ENCODE results near the gene MRRF.
"Not testable (repeated sequence)": the region's sequence is repeated elsewhere in the genome, so short reads cannot be mapped to it uniquely, and the experiment has no call there.

Gene MRRF

DNA sequence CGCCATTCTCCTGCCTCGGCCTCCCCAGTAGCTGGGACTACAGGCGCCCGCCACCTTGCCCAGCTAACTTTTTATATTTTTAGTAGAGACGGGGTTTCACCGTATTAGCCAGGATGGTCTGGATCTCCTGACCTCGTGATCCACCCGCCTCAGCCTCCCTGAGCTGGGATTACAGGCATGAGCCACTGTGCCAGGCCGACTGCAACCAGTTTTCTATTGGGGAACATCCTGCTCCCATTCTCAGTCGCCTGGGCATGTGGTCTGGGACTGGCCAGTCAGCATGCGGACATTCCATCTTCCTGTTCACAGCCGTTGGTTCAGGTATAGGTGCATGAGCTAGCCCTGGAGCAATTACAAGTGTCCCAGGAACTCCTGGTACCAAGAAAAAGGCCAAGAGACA is 98.4 kb downstream of the MRRF start:
- not testable (repeated sequence) for DNase-seq

DNA sequence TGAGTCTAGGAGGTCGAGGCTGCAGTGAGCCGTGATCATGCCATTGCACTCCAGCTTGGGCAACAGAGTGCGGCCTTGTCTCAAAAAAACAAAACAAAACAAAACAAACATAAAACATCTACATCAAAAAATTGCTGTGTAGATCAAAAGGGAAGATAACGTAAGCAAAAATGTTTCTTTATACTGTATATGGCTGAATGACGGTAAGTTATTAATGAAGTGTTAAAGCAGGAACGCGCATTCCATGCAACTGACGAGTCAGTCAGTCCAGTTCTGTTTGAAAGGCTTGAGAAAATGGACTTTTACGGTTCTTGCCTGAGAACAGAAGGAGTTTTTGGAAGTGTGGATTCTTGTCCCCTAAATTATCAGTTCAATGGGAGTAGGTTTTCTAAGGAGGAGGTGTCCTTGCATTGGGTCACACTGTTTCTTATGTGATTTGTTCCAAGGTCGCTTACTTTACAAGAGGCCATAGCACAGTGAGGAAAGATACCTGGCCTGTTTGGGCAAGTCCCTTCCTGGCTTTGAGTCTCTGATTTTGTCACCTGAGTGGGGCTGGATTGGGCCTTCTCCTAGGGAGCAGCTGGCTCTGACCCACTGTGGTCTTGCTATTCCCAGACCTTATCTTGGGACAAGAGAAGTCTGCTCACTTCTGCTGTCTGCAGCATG is 99.6 kb downstream of the MRRF start:
- DNase-seq: no peak

DNA sequence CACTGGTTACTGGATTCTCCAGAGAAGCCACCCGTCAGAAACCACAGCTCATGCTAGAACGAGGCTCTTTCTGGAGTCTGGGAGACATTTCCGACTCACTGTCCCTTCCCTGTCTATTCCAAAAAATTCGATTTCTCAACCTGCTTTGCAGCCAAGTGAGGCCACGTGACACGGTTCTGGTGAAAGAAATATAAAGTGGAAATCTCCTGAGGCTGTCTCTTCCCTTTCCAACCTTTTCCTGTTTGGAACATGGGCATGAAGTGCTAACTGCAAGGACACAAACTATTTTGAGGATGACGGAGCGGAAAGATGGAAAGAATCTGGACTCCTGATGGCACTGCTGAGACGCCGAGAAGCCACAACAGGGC is 100.1 kb downstream of the MRRF start:
- no peak for DNase-seq

DNA sequence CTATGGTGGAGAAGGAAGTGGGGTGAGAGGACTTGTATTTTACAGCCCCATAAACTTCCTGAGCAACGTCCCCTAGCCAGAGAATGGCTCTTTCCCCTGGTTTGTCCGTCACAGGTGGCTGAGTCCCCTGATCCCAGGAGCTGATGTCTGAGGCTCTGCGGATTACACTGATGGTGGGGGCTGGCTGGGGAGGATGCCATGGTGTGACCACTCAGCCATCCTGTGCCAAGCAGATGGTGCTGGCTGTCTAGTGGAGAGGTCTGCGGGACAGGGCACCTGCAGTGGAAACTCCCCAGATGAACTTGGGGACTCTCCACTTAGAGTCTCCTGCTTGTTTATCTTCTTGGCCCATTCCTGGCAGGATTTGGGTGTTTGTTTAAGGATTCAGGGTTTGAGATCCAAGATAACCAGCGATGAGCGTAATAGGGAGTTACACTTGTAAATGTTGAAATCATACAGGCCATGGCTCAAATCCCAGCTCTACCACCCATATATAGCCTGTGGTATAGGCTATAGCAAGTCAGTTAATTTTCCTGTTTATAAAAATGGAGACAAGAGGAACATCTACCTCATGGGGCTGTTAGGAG is 101.5 kb downstream of the MRRF start:
- no peak for DNase-seq

DNA sequence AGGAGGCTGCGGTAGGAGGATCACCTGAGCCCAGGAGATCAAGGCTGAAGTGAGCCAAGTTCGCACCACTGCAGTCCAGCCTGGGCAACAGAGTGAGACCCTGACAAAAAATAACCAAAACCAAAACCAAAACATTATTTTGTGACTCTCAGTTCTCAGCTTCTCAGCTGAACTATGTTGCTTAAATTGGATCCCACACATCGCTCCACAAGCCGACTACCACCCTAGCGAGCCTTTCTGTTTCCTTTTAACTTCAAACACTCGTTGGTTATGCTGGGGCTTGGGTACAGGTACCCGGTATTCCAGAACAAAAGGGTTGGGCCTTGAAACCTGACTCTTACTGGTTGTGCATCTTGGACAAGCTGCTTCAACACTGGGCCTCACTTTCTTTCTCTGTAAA is 102.4 kb downstream of the MRRF start:
- DNase-seq: no peak

DNA sequence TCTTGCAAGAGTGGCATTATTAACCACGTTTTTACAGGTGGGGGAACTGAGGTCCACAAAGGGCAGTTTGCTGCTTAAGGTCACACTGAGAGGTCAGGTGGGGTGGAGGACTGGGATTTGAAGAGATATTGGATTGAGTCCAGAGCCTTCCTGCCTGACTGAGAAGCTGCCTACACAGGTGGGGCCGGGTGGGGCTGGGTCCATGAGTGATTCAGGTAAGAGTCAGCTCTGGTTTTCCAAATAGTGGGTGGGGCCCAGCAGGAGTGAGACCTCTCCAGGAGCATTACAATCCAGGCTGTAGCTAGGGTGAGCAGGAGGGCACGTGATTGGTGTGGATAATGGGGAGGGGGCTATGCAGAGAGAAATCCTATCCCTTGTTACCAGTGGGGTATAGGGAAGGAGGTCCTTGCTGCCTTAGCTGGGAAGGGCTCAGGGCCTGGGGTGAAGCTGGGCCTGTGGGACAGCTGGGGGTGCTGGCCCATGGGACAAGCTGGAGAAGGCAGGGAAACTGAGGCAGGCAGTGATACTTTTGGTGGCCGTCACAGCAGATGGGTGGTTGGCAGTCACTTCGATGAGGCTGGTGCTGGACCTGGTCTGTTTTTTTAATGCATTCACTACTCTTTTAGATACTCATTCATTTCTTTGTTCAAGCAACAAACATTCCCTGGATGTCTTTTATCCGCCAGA is 103.2 kb downstream of the MRRF start:
- DNase-seq: no peak

DNA sequence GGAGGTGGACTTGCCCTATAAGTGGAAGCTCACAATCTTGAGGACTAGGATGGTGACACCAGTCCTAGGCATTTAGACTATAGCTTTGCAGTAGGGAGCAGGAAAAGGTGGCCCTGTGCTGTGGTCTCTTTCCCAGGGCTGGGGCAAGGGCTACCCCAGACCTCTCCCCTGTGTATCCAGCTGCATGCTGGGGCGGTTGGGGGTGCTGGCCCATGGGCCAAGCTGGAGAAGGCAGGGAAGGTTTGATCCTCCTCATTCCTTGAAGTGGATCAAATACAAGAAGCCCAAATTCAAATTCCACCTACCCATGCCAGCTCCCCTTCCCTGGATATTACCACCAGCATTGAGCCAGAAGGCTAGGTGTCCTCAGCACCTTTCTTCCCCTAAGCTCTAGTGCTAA is 104.0 kb downstream of the MRRF start:
- no peak for DNase-seq

DNA sequence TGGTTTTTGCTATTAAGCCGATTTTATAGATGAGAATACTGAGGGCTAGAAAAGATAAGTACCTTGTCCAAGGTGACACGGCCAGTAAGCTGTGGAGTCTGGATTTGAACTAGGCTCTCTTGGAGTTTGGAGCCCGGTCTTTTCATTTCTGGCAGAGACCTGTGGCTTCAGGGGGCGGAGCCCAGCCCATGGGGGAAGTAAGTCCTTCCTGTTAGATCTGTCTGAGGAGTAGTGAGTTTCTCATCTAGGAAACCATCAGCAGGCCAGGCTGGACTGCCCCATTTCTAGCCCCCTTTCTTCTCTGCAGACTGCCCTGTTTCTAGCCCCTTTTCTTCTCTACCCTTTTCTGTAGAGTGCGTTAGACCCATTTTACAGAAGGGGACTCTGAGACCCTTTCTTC is 105.6 kb downstream of the MRRF start:
- no peak for DNase-seq

DNA sequence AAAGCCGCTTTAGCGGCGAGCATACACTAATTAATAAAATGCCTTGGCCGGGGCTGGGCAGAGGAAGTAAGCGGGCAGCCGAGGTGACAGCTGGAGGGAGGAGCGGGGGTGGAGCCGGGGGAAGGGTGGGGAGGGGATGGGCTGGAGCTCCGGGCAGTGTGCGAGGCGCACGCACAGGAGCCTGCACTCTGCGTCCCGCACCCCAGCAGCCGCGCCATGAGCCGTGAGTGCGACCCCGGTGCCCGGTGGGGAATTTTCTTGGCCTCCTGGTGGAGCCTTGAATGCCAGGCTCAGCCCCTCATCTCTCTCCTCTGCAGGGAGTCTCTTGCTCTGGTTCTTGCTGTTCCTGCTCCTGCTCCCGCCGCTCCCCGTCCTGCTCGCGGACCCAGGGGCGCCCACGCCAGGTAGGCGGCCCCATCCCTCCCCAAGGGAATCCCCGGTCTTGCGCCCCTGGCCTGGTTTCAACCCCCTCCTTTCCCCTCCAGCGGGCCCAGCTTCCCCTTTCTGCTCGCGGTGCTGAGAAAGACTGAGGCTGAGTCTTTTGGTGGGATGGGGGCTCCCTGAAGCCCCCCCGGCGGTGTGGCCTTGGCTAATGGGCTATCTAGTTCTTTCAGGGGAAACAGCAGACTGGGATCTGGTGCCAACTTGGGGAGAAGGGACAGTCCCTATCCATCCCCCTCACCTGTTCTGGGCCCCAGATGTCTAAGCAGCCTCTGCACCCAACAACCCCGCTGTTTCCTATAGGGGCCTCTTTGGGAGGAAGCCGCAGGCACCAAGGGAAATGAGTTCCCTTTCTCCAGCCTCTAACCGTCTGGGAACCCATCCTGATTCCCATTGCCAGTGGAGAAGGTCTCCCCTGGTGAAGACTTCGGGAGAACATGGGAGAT is 106.4 kb downstream of the MRRF start, which contains the start of gene PTGS1:
Gene PTGS1 (plus strand): TSS at position 156 of the 887 bp plus-strand sequence. CDS start 61 bp downstream, at position 217.
- peak; percentile 26 for DNase-seq

DNA sequence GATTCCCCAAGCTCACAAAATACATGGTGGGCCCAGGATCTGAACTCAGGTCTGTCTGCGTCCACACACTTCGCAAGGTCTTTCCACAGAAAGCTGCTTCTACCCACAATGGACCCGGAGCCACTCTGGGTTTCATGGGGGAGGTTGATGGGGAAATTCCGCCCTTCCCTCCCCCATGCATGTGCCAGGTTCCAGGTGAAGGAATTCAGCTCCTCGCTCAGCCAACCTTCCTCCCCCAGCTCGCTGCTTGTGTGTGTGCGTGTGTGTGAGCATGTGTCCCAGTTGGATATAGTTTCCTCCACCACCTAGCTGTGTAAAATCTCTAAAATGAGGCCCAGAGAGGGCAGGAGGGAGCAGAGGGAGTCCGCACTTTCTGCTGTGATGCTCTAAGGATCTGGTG is 107.2 kb downstream of the MRRF start:
- no peak for DNase-seq

DNA sequence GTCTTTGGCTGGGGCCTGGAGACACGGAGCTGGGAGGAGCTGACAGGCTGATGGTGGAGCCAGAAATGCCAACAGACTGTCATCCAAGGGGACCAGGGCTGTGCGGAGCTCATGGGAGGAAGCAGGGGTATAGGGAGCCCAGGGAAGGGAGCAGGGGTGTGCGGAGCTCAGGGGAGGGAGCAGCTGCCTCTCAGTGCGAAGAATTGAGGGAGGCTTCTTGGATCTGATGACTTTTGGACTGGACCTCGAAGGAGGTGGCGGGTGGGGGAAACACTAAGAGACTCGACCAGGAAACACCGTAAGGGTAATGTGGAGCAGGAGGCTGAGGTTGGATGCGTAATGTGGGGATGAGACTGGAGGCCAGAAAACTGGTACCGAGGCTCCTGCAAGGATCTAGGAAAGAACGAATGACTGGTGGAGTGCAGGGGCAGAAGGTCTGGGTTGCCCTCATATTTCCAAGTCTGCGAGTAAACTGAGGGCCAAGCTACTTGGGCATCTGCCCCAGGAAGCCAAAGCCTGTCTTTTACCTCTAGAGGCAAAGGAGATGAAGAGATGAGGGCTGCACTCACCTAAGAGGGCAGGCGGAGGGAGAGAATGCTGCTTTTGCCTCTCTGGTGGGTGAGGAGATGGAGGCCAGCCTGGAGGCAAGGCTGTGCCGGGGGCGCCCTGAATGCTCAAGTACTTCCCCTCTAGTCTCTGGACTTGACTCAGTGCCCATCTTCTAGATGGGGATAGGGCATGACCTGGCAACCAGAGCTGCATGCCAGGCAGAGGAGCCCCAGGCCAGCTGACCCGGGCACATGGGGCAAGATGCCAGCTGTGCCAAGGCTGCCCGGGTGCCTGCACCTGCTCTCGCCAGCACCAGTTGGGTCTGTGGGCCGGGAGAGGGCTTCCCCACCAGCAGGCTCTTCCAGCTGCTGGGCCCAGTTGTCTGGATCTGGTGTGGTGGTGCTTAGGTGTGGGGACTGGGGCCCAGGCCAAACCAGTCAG is 108.5 kb downstream of the MRRF start:
- DNase-seq: no peak

DNA sequence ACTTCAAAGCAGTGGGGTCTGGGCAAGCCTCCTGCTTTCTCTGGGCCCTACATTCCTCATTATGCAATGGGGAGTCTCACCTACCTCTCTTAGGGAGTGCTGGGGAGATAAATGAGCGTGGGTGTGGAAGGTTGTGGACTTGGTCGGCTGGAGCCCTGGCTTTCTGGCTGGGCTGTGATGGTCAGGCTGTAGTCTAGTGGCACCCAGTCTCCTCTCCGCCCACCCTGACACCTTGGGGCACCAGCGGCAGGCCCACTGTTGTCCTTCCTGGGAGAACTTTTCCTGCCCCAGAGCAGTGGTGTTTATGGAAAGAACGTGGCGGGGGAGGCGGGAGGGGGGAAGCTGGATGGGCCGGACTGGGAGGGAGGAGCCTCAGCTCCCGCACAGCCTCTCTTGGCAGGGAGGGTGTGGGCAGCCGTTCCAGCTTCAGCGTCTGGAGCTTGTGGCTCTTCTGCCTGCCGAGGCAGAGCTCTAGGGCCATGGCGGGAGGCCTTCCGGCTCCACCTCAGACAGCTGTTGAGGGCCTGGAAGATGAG is 110.3 kb downstream of the MRRF start:
- DNase-seq: no peak

DNA sequence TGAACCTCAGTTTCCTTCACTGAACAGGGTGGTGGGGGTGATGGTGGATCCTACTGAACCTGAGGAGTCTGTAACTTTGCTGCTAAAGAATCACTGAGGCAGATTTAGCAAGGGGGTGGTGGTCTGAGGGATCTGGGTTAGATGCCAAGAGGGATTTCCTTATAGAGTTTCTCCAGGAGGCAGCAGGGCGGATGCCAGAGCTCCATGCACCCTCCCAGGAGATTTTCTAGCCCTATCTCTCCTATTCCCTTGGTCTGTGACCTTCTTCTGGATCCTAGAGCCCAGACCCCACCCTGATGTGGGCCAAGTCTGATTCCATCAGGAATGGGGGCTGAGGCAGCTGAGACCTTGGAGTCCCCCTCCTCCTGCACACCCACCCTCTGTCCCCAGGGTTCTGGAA is 112.1 kb downstream of the MRRF start:
- no peak for DNase-seq

DNA sequence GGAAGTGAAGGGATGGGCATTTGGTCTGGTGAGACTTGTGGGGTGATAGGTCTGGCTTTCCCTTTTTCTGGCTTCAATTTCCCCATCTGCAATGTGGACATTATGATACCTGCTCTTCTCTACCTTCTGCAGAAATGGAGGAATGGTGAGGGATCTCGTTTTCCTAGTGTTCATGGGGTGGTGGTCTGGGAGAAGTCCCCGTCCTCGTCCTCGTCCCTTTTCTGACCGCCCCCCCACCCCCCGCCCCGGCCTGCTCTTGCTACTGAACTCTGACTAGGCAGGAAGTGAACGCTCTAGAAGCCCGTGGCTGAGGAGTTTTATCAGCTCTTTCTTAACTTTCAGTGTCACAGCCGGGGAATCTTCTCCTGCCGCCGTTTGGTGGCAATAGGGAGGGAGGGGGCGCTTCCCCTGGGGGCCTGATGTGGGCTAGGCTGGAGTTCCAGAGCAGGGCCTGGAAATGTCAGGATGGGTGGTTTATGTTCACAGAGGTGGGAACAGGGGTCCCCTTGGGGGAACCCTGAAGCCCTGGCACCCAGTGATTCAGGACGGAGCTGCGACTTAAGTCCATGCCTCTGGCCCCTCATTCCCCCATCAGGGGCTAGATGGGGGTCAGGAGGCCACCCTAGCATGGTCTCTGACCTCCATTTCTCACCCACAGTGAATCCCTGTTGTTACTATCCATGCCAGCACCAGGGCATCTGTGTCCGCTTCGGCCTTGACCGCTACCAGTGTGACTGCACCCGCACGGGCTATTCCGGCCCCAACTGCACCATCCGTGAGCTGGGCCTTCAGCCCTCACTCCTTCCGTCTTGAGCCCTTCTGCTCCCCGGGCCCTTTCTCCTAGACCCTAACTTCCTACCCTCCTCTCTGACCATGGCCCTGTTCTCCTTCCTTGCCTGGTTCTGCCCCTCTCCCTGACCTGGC is 112.8 kb downstream of the MRRF start:
- DNase-seq: no peak

DNA sequence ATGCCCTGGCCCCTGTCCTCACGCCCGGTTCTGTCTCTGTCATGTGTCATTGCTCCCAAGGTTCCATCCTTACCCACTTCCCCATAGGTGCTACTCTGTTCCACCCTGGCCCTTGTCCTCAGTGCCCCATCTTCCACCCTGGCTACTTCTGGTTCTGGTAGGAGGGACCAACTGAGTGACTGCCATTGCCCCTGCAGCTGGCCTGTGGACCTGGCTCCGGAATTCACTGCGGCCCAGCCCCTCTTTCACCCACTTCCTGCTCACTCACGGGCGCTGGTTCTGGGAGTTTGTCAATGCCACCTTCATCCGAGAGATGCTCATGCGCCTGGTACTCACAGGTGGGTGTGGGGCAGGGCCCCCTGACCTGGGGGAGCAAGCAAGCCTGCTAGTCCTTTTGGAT is 113.6 kb downstream of the MRRF start:
- no peak for DNase-seq

DNA sequence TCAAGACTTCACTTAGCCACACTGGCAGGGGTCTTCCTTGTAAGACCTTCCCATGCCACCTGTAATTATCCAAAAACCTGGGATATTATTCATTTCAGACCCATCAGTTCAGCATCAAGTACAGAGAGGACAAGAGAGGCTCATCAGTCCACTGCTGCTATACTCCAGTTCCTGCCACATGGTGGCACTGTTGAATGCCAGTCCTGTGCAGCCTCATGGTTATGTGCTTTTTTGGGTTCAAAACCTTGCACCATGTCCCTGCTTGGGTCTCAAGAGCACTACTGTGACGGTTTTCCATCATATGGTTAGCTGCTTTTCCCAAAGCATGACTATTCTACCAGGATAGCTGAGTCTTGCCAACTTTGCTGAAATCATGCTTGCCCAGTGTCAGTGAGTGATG is 114.7 kb downstream of the MRRF start:
- DNase-seq: peak; percentile 9

DNA sequence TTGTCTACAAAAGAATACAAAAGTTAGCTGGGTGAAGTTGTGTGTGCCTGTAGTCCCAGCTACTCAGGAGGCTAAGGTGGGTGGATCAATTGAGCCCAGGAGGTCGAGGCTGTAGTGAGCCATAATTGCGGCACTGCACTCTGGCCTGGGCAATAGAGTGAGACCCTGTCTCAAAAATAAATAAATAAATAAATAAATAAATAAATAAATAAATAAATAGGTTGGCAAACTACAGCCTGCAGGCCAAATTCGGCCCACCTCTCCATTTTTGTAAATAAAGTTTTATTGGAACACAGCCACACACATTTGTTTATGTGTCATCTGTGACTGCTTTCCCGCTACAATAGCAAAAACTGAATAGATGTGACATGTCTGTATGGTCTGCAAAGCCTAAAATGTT is 115.6 kb downstream of the MRRF start:
- DNase-seq: no peak
